HG03064 (cell line): ENCODE results near the gene KLF1.
"Not testable (repeated sequence)": the region's sequence is repeated elsewhere in the genome, so short reads cannot be mapped to it uniquely, and the experiment has no call there.

Experiments
- ATAC-seq: cut with Tn5 transposase; IDR thresholded peaks from one replicate; pipeline ENCODE4 v1.9.1; 2021; ENCODE audit warnings: low read depth; ENCODE audit not compliant: unreplicated experiment

The KLF1 gene

DNA sequence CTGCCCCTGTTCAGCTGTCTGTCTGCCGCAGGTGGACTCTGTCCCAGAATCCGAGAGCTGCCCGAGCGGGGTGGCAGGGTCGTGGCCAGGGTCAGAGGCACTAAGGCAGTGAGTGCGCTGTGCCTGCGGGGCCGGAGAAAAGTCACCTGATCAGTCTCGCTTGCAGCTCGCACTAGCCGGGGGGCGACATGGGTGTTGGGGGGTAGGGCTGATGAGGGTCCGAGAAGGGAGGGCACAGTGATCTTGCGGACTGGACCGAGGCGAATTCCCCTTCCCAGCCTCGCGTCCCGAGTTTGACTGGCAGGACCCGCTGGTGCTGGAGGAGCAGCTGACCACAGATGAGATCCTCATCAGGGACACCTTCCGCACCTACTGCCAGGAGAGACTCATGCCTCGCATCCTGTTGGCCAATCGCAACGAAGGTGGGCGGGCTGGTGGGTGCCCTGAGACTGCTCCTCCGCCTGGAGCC, 4.6 kb upstream of the KLF1 start:
- ATAC-seq = no peak

DNA sequence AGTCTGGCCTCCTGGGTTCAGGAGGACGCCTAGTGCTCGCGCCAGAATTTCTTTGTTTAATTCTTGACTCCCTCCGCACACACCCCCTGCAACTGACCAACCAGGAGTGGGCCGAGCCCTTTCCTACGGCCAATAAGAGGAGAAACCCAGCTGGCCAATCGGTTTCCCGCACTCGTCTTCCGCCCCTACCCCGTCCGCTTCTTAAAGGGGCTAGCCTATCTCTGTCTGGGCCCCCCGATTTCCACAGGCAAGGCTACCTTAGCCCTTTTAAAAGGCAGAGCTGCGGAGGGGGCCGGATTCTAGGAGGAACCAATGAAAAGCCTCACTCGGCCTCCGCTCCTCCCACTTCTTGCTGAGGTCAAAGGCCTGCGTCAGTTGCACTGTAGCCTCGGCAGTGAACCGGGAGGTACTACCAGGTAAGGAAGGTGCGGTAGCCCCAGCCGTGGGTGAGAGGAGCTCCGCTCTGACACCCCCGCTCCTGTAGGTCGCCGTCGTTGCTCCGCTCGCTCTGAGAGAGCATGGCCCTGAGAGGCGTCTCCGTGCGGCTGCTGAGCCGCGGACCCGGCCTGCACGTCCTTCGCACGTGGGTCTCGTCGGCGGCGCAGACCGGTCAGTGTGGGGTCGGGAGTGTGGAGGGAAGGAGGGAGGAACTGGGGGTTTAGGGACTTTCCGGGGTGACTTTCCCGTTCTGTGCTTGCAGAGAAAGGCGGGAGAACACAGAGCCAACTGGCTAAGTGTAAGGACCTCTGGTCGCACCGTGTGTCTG, 4.0 kb upstream of the KLF1 start, which contains the start of gene GCDH:
Gene GCDH, plus strand, starts transcription at position 374 of the 766 bp plus-strand sequence. Its CDS starts 145 bp downstream, at position 519.
- ATAC-seq = peak; percentile 76

DNA sequence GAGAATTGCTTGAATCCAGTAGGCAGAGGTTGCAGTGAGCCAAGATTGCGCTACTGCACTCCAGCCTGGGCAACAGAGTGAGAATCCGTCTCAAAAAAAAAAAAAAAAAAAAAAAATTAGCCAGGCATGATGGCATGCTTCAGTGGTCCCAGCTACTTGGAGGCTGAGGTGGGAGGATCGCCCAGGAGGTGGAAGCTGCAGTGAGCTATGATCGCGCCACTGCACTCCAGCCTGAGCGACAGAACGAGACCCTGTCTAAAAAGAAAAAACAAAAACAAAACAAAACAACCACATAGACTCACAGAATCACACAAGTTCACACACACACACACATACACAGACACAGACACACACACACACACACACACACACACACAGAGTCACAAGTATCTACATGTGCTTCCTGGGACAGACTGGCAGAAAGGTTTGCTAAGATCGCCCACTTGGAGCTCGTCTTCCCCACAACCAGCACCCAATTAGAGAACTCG, 3.3 kb upstream of the KLF1 start:
- ATAC-seq = not testable (repeated sequence)

DNA sequence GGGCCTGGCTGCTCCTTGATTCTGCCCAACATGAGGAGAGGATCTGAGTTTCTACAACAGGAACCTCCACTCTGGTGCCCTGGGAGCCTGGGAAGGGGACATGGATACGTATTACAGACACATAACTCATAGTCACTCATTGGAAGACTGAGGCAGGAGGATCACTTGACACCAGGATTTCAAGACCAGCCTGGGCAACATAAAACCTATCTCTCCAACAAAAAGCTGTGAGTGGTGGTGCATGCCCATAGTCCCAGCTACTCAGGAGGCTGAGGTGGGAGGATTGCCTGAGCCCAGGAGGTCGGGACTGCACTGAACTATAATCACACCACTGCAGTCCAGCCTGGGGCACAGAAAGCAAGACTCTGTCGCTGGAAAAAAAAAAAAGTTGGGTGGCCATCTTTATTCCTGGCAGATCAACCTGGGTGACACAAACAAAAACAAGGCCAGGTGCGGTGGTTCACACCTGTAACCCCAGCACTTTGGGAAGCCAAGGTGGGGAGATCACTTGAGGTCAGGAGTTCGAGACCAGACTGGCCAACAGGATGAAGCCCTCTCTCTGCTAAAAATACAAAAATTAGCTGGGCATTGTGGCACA, 1.1 kb upstream of the KLF1 start:
- no peak for ATAC-seq

DNA sequence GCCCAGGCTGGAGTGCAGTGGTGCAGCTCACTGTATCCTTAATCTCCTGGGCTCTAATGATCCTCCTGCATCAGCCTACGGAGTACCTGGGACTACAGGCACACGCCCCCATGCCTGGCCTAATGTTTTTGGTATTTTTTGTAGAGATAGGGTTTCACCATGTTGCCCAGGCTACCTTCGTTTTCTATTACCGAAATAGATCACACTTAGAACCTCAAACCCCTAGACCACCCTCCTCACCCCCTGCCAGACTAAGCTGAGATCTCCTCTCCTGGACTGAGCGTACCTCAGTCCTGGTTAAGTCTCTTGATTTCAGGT, 391 bp downstream of the KLF1 start:
- no peak for ATAC-seq

DNA sequence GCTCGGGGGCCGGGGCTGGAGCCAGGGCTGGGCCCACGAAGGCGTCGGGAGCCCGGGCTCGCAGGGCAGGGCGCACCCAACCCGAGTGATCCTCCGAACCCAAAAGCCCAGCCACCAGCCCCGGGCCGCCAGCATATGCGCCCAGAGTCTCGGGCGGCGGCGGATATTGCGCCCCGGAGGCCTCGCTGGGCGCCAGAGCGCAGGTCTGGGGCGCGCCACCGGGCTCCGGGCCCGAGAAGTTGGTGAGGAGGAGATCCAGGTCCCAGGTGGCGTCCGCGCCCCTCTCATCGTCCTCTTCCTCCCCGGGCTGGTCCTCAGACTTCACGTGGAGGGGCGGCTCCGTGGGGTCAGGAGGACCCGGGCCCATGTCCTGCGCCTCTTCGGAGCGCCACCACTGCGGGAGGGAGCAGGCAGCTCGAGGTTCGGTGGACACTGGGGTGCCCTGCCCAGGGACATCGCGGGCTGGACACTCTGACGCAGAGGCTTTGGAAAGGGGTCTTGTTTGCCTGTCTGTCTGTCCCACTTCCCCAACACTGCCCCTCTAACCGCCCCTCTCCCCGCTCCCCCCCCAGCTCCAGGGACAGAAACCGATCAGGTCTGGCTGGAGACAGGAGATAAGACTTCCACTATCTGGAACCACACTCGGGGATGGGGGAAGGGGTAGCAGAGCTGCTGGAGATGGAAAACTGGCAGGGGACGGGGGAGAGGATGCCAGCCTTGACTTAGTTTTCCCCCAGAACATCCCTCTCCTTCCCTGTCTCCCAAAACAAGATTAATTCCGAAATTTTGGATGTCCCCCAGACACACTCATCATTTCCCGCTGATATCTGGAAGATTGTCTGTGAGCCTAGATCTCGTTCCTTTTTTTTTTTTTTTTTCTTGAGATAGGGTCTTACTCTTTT, 1.0 kb downstream of the KLF1 start:
- ATAC-seq = no peak

- no peak for ATAC-seq
Measured at GRCh38 chr19:12884926-12885748, 1.9 kb downstream of the KLF1 start.

- no peak for ATAC-seq
Measured at GRCh38 chr19:12884627-12884925, 2.4 kb downstream of the KLF1 start.

DNA sequence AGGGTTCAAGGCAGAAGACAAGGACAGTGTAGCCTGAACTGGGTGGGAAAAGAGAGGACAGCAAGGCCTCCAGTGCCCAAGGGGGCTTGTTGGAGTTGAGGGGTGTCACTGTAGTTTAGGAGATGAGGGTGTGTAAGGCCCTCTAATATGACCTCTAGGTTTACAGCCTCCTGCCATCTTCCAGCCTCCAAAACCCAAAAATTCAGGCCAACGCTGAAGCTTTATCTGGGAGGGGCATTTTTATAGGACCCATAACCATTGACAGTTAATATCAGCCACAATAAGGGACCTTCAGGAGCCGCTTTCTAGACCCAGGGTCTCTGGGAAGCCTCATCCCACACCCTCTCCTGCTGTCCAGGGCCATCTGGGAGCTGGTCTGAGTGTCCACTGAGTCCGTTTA, 2.8 kb downstream of the KLF1 start:
- no peak for ATAC-seq

DNA sequence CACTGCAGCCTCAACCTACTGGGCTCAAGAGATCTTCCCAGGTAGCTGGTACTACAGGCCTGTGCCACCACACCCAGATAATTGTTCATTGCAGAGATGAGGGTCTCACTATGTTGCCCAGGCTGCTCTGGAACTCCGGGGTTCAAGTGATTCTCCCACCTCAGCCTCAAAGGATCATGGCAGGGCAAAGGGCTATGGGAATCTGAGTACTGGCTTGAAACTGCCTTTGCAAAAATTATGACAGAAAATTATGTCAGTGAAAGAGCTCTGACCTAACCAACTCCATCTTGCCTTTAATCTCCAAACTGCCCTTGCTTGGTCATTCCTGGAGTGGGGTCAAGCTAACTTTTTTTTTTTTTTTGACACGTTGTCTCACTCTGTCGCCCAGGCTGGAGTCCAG, 4.4 kb downstream of the KLF1 start:
- no peak for ATAC-seq

GRCh38 chr19:12881172-12881808, 5.7 kb downstream of the KLF1 start, which contains the start of gene DNASE2:
TSS of gene DNASE2 (minus strand) at chr19:12881449. CDS start at chr19:12881375, 74 bp downstream.
- peak; percentile 62 for ATAC-seq

GRCh38 chr19:12880551-12881171, 6.3 kb downstream of the KLF1 start:
- ATAC-seq = peak; percentile 20

GRCh38 chr19:12875086-12875485, 11.9 kb downstream of the KLF1 start:
- no peak for ATAC-seq

- ATAC-seq = no peak
Measured at GRCh38 chr19:12873891-12874745, 12.9 kb downstream of the KLF1 start.

DNA sequence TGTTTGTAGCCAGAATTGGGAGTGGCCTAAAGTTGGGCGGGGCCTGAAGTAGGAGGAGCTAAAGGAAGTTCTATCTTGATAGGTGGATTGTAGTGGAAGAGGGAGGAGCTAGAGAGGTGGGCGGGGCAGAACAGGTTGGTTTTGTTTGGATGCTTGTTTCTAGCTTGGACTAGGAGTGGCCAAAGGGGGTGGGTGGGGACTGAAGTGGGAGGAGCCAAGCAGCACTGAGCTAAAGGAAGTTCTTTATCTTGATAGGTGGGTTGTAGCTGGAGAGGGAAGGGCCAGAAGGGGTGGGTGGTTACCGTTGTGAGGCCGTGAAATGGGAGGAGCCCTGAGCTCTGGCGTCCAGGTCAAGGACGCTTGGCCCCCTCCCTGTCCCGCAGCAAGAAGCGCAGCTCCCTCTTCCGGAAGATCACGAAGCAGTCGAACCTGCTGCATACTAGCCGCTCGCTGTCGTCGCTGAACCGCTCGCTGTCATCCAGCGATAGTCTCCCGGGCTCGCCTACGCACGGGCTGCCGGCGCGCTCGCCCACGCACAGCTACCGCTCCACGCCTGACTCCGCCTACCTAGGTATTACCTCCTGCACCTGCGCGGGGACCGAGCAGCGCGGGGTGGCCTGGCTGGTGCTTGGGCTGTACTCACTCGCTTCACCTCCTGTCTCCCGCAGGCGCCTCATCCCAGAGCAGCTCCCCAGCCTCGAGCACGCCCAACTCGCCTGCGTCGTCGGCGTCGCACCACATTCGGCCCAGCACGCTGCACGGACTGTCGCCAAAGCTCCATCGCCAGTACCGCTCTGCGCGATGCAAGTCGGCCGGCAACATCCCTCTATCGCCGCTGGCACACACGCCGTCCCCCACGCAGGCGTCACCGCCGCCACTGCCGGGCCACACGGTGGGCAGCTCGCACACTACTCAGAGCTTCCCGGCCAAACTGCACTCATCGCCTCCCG, 13.8 kb downstream of the KLF1 start:
- no peak for ATAC-seq

DNA sequence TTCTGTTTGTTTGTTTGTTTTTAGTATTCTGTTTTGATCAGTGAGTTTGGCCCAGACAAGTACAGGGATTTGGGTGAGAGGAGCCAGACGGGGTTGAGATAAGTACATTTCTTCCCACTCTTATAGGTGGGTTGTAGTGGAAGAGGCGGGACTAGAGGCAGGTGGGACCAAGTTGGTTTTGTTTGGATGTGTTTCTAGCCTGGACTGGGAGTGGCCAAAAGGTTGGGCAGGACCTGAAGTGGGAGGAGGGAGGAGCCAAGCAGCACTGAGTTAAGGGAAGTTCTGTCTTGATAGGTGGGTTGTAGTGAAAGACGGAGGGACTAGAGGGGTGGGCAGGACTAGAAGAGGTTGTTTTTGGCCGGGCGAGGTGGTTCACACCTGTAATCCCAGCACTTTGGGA, 14.7 kb downstream of the KLF1 start:
- no peak for ATAC-seq

GRCh38 chr19:12871681-12872080, 15.3 kb downstream of the KLF1 start:
- no peak for ATAC-seq
